IMR-90 (cell line): ENCODE measurements around the gene GAB1. TPM values are rescaled to one million over a fixed set of nuclear protein-coding genes. Genes with fewer than 3 reads are reported as not detected.

Experiments used
- ATAC-seq: fragments of 200-7000 bp; cut with Tn5 transposase; 2 replicates; pipeline ENCODE4 v1.9.1; 2020; ENCODE audit warnings: low read depth, mild to moderate bottlenecking, moderate library complexity
- BruUV-seq: library from RNA; stranded (reverse); fragments of 400-500 nt; replicated peaks from 2 replicates; lab custom pipeline; 2021; lab: Mats Ljungman, UMichigan
- CTCF ChIA-PET: fragments of 300-600 bp; formaldehyde crosslinking; extraction: SDS; loops from one replicate; lab custom pipeline; 2021; ENCODE audit warnings: antibody characterized with exemption; lab: Yijun Ruan, JAX
- POLR2A ChIA-PET: fragments of 300-600 bp; sonication (Branson Sonifier 250); formaldehyde crosslinking; loops from one replicate; lab custom pipeline; 2022; ENCODE audit warnings: antibody characterized with exemption; ENCODE audit not compliant: unreplicated experiment; lab: Charles Lee
- DNase-seq: peaks from one replicate; pipeline ENCODE4 v3.0.0; 2013
- H2AFZ ChIP-seq: replicated peaks from 2 replicates; pipeline ENCODE3; 2013; ENCODE audit warnings: low read length, mild to moderate bottlenecking; ENCODE audit not compliant: poor library complexity
- H2AK5ac ChIP-seq: 2 replicates; pipeline ENCODE4 v1.6.1; 2013; ENCODE audit warnings: low read depth, low read length, inconsistent platforms
- H2AK9ac ChIP-seq: replicated peaks from 2 replicates; pipeline ENCODE3; 2013; ENCODE audit warnings: mild to moderate bottlenecking, low read depth, low read length, moderate library complexity; ENCODE audit not compliant: poor library complexity
- H2BK120ac ChIP-seq: 2 replicates; pipeline ENCODE4 v1.6.1; 2013; ENCODE audit warnings: low read depth, low read length, inconsistent platforms
- H2BK15ac ChIP-seq: 3 replicates; pipeline ENCODE4 v1.6.1; 2013; ENCODE audit warnings: low read depth, low read length, inconsistent platforms
- H2BK20ac ChIP-seq: 2 replicates; pipeline ENCODE4 v1.6.1; 2013; ENCODE audit warnings: low read depth, mild to moderate bottlenecking, inconsistent platforms, low read length, moderate library complexity
- H2BK5ac ChIP-seq: 2 replicates; pipeline ENCODE4 v1.6.1; 2013; ENCODE audit warnings: mild to moderate bottlenecking, low read depth, low read length, inconsistent platforms; ENCODE audit not compliant: poor library complexity, severe bottlenecking
- H3K14ac ChIP-seq: replicated peaks from 2 replicates; pipeline ENCODE4 v1.6.1; 2013; ENCODE audit warnings: low read depth, low read length, inconsistent platforms
- H3K18ac ChIP-seq: 2 replicates; pipeline ENCODE4 v1.6.1; 2013; ENCODE audit warnings: low read depth, low read length, control low read depth
- H3K23ac ChIP-seq: 2 replicates; pipeline ENCODE4 v1.6.1; 2013; ENCODE audit warnings: low read depth, low read length, inconsistent platforms
- H3K27ac ChIP-seq: 2 replicates; pipeline ENCODE4 v1.5.1; 2013; ENCODE audit warnings: mild to moderate bottlenecking, control low read depth, low read length; ENCODE audit not compliant: insufficient read depth
- H3K27me3 ChIP-seq: 2 replicates; pipeline ENCODE4 v1.6.1; 2013; ENCODE audit warnings: low read length; ENCODE audit not compliant: control insufficient read depth, insufficient read depth
- H3K36me3 ChIP-seq: 2 replicates; pipeline ENCODE4 v1.6.1; 2013; ENCODE audit warnings: low read length, mixed read lengths; ENCODE audit not compliant: control insufficient read depth, insufficient read depth
- H3K4ac ChIP-seq: 2 replicates; pipeline ENCODE4 v1.6.1; 2013; ENCODE audit warnings: low read depth, low read length, inconsistent platforms
- H3K4me1 ChIP-seq: 2 replicates; pipeline ENCODE4 v1.6.1; 2013; ENCODE audit warnings: low read length, mixed read lengths; ENCODE audit not compliant: control insufficient read depth, insufficient read depth
- H3K4me2 ChIP-seq: 2 replicates; pipeline ENCODE4 v1.6.1; 2013; ENCODE audit warnings: low read depth, mild to moderate bottlenecking, control low read depth, low read length, moderate library complexity
- H3K4me3 ChIP-seq: 2 replicates; pipeline ENCODE4 v1.5.1; 2013; ENCODE audit warnings: low read depth, mild to moderate bottlenecking, control low read depth, low read length, moderate library complexity; ENCODE audit not compliant: insufficient read depth
- H3K56ac ChIP-seq: 2 replicates; pipeline ENCODE4 v1.6.1; 2013; ENCODE audit warnings: low read length, inconsistent platforms; ENCODE audit not compliant: insufficient read depth; ENCODE audit errors: extremely low read depth
- H3K79me1 ChIP-seq, 2 experiments: 2 replicates each; pipeline ENCODE4 v1.6.1; 2013; ENCODE audit warnings: low read length in 2 of 2, inconsistent platforms in 1 of 2, low read depth in 1 of 2
- H3K9ac ChIP-seq: 2 replicates; pipeline ENCODE4 v1.6.1; 2013; ENCODE audit warnings: low read depth, low read length, control low read depth
- H3K9me1 ChIP-seq: 2 replicates; pipeline ENCODE4 v1.6.1; 2013; ENCODE audit warnings: low read length, inconsistent platforms; ENCODE audit not compliant: insufficient read depth
- H3K9me3 ChIP-seq: 2 replicates; pipeline ENCODE4 v1.6.1; 2013; ENCODE audit warnings: low read length; ENCODE audit not compliant: control insufficient read depth, insufficient read depth
- H4K20me1 ChIP-seq: 2 replicates; pipeline ENCODE4 v1.6.1; 2013; ENCODE audit warnings: low read length, inconsistent platforms; ENCODE audit not compliant: insufficient read depth
- H4K5ac ChIP-seq: 2 replicates; pipeline ENCODE4 v1.6.1; 2013; ENCODE audit warnings: mild to moderate bottlenecking, low read depth, low read length, control low read depth
- H4K8ac ChIP-seq, 2 experiments: 2 replicates each; pipeline ENCODE4 v1.6.1; 2013; ENCODE audit warnings: low read depth in 2 of 2, low read length in 2 of 2, control low read depth in 1 of 2, inconsistent platforms in 1 of 2
- H4K91ac ChIP-seq: 2 replicates; pipeline ENCODE4 v1.6.1; 2013; ENCODE audit warnings: low read depth, low read length, inconsistent platforms; ENCODE audit not compliant: insufficient read depth
- MAZ ChIP-seq: IDR thresholded peaks from 2 replicates; pipeline ENCODE4 v1.6.1; 2012; ENCODE audit warnings: low read depth, mild to moderate bottlenecking, low read length, improper control_type of control experiment, moderate library complexity, borderline replicate concordance
- WGBS, 2 experiments: methylation state at CpG; one replicate each; pipeline versions ENCODE4 v1.1.5 to v1.1.7; 2013; ENCODE audit warnings: missing lambda C conversion rate in 2 of 2; ENCODE audit not compliant: insufficient read length in 1 of 2; ENCODE audit errors: extremely low coverage in 2 of 2; 5-methylcytosine and 5-hydroxymethylcytosine counted together
- dilution Hi-C: fragments of 300-500 bp; cut with HindIII; formaldehyde crosslinking; loops from one replicate; pipeline ENCODE4 v1.14.3; 2018; ENCODE audit warnings: low sequenced_read_pairs; ENCODE audit not compliant: unreplicated experiment
- in situ Hi-C: fragments of 300-500 bp; cut with MboI; formaldehyde crosslinking; loops from 3 replicates; pipeline ENCODE4 v1.14.3; 2019; ENCODE audit warnings: low sequenced_read_pairs, inconsistent platforms, mixed read lengths
- intact Hi-C: fragments of 100-400 bp; cut with micrococcal nuclease; formaldehyde crosslinking; loops from 2 replicates; pipeline ENCODE4 v1.10.0; 2022
- polyA plus RNA-seq, 3 experiments: library from polyadenylated mRNA; depleted of rRNA; stranded (reverse); fragments of >200 nt; gene quantifications; 2 replicates each; pipeline ENCODE4 v1.2.3, GENCODE V29; 2012; ENCODE audit warnings: low replicate concordance in 1 of 3
- total RNA-seq: library from RNA; depleted of rRNA; stranded (reverse); fragments of >200 nt; gene quantifications from 2 replicates; pipeline ENCODE4 v1.2.3, GENCODE V29; 2012
- TF ChIP-seq, protein P1 (sequence below): fragments of 150-350 bp; IDR thresholded peaks from 2 replicates; pipeline ENCODE4 v1.6.1; 2016; ENCODE audit warnings: low read depth, mild to moderate bottlenecking, low read length, moderate library complexity, borderline replicate concordance

The GAB1 gene
- total and polyA plus RNA-seq, 2 of the 4 experiments (the other 2 are of a cell fraction) = 2.8 to 12.0 TPM

DNA sequence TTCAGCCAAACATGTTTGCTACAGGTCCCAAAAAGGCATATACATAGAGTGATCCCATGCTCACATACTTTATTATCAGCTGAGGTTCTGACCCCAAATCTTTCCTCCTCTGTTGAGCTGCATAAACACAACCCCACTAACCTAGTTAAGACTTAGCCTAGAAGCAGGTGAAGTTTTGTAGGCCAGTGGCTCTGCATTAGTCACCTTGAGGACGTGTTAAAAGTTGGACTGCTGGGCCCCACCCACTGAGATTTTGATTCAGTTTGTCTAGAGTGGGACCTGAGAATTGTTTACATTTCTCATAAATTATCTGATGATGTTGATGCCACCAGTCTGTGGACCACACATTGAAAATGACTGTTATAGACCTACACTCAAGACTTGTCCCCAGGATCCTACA, 43.8 kb upstream of the GAB1 start:
- no peaks in the 10 kb centered on the region for H3K79me1 ChIP-seq
- in situ Hi-C loops (no loop called here), dilution Hi-C loops (no loop called here), intact Hi-C loops (no loop called here)
- WGBS, 2 experiments = no CpG with 5 or more reads among the region's 1 CpG
- TF ChIP-seq MAZ = no peak
- TF ChIP-seq, protein P1, sequence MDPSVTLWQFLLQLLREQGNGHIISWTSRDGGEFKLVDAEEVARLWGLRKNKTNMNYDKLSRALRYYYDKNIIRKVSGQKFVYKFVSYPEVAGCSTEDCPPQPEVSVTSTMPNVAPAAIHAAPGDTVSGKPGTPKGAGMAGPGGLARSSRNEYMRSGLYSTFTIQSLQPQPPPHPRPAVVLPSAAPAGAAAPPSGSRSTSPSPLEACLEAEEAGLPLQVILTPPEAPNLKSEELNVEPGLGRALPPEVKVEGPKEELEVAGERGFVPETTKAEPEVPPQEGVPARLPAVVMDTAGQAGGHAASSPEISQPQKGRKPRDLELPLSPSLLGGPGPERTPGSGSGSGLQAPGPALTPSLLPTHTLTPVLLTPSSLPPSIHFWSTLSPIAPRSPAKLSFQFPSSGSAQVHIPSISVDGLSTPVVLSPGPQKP = no peak
- ChIA-PET CTCF (no interaction called here), POLR2A (no interaction called here)
- H3K36me3 ChIP-seq = no peaks in the 10 kb centered on the region
- no peak overlapping the region for H3K27ac ChIP-seq
- H3K9me3 ChIP-seq = no peaks in the 10 kb centered on the region
- H2AFZ ChIP-seq = no peak overlapping the region
- H3K4me3 ChIP-seq = no peak overlapping the region
- no peaks in the 10 kb centered on the region for H4K20me1 ChIP-seq
- no peak for DNase-seq
- no peak for ATAC-seq
- H2BK20ac ChIP-seq = no peak overlapping the region
- H3K9ac ChIP-seq = no peak overlapping the region
- H3K4me1 ChIP-seq = peaks cover 6% of the 10 kb centered on the region
- H3K23ac ChIP-seq = no peak overlapping the region
- no peak overlapping the region for H4K8ac ChIP-seq
- no peaks in the 10 kb centered on the region for H3K27me3 ChIP-seq
- no peak overlapping the region for H2AK5ac ChIP-seq
- no peak overlapping the region for H2BK5ac ChIP-seq
- no peak overlapping the region for H2BK120ac ChIP-seq
- H3K14ac ChIP-seq = no peak overlapping the region
- no peak overlapping the region for H3K4me2 ChIP-seq
- BruUV-seq = no TSS peak
- no peak overlapping the region for H3K56ac ChIP-seq
- no peak overlapping the region for H2BK15ac ChIP-seq
- H4K91ac ChIP-seq = no peak overlapping the region
- no peak overlapping the region for H2AK9ac ChIP-seq
- H3K9me1 ChIP-seq = 0 out of 2 replicates have a peak, but pooled peaks cover 2% of the 10 kb centered on the region
- no peak overlapping the region for H3K18ac ChIP-seq
- H4K5ac ChIP-seq = no peak overlapping the region
- H3K4ac ChIP-seq = no peak overlapping the region
